ENCODE data around the gene FOXL1.

FOXL1 gene

DNA sequence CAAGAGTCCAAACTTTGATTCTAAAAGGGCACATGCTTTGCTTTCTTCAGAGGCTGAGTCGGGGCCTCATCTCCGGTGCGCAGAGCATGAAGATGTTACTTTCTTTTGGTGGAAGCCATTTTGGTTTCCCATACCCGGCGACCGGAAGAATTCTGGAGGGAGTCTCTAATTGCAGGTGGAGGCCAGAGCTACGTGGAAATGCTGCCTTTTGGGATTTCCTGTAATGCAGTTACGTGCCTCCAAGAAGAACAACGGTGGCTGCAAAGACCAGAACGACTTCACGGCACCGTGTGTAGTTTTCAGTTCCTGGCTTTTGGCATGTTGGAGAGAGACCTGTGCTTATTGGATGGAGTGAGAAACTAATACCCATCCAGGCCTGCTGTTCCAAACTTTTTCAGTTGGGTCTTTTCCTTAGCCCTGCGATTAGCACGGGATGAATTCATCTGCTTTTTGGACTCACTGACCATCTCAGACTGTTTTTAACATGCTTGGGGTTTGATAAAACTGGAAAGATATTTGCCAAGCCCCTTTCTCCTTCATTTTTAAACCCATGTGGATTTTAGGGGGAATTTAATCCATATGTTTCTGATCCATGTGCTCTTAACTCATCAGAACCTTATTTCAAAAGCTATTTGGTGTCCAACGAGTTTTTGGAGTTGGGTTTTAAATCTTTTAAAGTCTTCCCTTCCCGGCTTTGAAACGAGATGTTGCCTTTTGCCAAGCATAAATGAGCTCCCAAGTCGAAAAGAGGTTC is 19.0 kb downstream of the FOXL1 start:
- TF ChIP-seq, protein P1, sequence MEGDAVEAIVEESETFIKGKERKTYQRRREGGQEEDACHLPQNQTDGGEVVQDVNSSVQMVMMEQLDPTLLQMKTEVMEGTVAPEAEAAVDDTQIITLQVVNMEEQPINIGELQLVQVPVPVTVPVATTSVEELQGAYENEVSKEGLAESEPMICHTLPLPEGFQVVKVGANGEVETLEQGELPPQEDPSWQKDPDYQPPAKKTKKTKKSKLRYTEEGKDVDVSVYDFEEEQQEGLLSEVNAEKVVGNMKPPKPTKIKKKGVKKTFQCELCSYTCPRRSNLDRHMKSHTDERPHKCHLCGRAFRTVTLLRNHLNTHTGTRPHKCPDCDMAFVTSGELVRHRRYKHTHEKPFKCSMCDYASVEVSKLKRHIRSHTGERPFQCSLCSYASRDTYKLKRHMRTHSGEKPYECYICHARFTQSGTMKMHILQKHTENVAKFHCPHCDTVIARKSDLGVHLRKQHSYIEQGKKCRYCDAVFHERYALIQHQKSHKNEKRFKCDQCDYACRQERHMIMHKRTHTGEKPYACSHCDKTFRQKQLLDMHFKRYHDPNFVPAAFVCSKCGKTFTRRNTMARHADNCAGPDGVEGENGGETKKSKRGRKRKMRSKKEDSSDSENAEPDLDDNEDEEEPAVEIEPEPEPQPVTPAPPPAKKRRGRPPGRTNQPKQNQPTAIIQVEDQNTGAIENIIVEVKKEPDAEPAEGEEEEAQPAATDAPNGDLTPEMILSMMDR (IDR thresholded peaks at IDR 0.05; ENCODE audit: low read length, missing control alignments), result no peak
- H3K4me3 ChIP-seq (replicated peaks; ENCODE audit: low read depth, low read length), result no peak overlapping the region
- no peak for DNase-seq (ENCODE audit: low read depth)

DNA sequence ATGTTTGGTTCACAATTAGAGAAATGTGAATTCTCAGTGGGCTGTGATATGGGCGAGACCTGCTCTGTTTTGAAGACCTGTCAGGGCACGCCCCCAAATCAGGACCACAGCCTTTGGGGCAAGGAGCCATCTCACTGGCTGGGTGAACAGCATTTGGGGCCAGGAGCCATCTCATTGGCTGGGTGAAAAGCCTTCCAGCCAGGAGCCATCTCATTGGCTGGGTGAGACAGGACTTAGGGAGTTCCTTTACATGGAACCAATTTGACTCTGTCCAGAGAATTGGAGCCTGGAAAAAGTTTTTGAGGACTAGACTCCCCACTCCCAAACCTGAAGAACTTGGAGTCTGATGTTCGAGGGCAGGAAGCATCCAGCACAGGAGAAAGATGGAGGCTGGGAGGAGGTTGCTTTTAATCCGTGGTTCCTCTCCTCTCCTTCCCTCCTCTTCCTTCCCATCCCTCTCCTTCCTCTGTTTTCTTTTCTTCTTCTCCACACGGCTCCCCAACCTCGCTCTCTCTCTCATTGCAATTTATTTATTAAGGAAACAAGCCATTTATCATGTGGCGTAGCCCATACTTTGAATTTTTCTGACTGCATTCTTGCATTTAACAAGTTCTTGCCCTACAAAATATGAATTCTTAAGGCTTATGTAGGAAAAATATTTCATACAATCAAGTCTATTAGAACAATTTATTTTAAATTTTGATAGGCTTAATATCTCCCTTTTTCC is 19.7 kb downstream of the FOXL1 start:
- TF ChIP-seq, protein P1 (IDR thresholded peaks at IDR 0.05; ENCODE audit: low read length, missing control alignments), result no peak
- no peak for DNase-seq (ENCODE audit: low read depth)
- no peak overlapping the region for H3K4me3 ChIP-seq (replicated peaks; ENCODE audit: low read depth, low read length)

DNA sequence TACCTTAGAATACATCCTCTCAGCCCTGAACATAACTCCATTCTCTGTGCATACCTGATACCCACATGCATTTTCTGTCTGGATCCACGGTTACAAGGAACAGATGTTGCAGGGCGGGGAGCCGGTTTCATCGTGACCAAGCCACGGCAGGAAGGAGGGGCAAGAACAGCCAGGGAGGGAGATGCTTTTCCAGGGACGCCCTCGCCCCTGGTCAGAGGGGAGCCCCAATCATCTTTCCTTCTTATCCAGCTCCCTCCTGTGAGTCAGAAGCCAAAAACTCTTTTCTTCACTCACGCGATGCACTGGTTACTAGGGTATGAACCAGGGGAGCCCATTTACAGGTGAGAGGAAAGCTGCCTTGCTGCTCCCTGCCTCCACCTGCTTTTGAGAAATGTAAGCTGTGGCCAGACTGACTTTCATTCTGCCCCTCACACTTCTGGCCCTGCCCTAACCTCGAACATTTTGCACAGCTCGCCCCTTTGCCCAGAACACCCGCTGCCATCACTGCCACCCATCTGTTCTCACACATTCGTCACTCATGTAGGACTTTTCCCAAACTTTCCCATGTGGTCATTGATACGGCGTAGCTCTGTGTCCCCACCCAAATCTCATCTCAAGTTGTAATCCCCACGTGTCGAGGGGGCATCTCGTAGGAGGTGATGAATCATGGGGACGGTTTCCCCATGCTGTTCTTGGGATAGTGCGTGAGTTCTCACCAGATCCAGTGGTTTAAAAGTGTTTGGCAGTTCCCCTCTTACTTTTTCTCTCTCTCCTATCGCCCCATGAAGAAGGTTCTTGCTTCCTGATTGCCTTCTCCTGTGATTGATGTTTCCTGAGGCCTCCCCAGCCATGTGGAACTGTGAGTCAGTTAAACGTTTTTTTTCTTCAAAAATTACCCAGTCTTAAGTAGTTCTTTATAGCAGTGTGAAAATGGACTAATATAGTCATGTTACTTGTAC is 20.5 kb downstream of the FOXL1 start:
- TF ChIP-seq, protein P1 (IDR thresholded peaks at IDR 0.05; ENCODE audit: low read length, missing control alignments), result no peak
- no peak for DNase-seq (ENCODE audit: low read depth)

DNA sequence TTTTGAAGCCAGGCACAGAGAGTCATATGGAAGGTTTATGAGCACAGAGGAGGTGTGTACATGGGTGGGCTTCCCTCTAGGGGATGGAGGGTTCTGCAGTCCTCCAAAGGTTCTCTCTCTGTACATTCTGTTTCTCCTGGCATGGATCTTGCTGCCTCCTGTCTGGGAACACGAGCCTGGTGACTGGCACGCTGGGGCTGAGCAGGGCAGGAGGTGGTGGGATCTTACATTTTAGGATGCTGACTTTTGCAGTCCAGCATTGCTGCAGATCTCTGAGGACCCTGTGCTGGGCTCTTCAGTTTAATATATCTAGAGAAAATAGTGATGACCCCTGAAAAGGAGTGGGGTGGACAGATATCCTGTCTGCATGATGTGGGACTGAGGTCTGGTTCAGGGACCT is 23.0 kb downstream of the FOXL1 start:
- DNase-seq (ENCODE audit: low read depth), result no peak
- H3K4me3 ChIP-seq (replicated peaks; ENCODE audit: low read depth, low read length), result no peak overlapping the region
- TF ChIP-seq, protein P1 (IDR thresholded peaks at IDR 0.05; ENCODE audit: low read length, missing control alignments), result no peak

More for the DNA sequence above, 20.5 kb downstream of the FOXL1 start:
- no peak overlapping the region for H3K4me3 ChIP-seq (replicated peaks; ENCODE audit: low read depth, low read length)

DNA sequence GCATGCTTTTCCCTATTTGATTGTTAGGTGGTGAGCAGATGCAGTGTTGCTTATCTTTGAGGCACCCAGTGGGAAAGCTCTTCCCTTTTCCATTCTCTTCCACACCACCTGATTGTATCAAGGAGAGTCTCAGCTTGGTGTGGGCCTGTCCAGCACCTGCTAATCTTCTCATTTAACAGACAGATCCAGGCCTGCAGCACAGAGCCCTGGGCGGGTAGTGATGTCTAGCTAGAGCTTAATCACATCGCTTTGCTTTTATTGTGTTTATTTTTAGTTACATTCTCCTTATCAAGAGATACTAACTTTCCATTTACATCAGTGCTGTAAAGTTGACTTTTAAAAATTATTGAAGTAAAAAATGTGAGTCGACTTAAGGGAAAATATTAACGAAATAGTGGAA is 24.2 kb downstream of the FOXL1 start:
- no peak overlapping the region for H3K4me3 ChIP-seq (replicated peaks; ENCODE audit: low read depth, low read length)
- TF ChIP-seq, protein P1 (IDR thresholded peaks at IDR 0.05; ENCODE audit: low read length, missing control alignments), result no peak
- DNase-seq (ENCODE audit: low read depth), result no peak

- no peak overlapping the region for H3K4me3 ChIP-seq (replicated peaks; ENCODE audit: low read depth, low read length)
- TF ChIP-seq, protein P1 (IDR thresholded peaks at IDR 0.05; ENCODE audit: low read length, missing control alignments), result no peak
- no peak for DNase-seq (ENCODE audit: low read depth)
Measured at GRCh38 chr16:86604436-86605193, 26.3 kb downstream of the FOXL1 start.

Measured in fibroblast of pulmonary artery (primary cell).